Hepatocyte (in vitro differentiated cells): Measurements from ENCODE around the gene SUMF1.

Experiments
- EZH2 ChIP-seq: fragments of 200-600 bp; sonication (generic); IDR thresholded peaks from 2 replicates; pipeline ENCODE4 v1.6.1; 2016; ENCODE audit warnings: antibody characterized with exemption, mild to moderate bottlenecking, borderline replicate concordance
- EZH2phosphoT487 ChIP-seq: fragments of 200-600 bp; sonication (generic); IDR thresholded peaks from one replicate; pipeline ENCODE4 v1.6.1; 2018; ENCODE audit warnings: antibody characterized with exemption, mild to moderate bottlenecking, low read depth, moderate library complexity; ENCODE audit not compliant: unreplicated experiment, severe bottlenecking
- TF ChIP-seq, protein P1 (sequence below): fragments of 200-600 bp; sonication (generic); IDR thresholded peaks from 2 replicates; pipeline ENCODE4 v1.5.1; 2016; ENCODE audit warnings: antibody characterized with exemption, mild to moderate bottlenecking; ENCODE audit not compliant: poor library complexity

DNA sequence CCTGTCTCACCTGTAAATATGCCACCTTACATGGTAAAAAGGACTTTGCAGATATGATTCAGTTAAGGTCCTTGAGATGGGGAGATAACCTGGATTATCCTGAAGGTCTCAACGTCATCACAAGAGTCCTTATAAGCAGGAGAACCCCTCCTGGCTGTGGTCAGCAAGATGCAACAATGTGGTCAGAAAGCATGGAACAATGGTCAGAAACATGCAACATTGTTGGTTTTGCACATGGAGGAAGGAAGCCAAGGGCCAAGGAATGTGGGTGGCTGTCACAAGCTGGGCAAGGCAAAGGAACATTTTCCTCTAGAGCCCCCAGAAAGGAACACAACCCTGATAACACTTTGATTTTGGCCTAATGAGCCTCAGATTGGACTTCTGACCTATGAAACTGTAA is 9.4 kb upstream of the SUMF1 start:
- TF ChIP-seq, protein P1, sequence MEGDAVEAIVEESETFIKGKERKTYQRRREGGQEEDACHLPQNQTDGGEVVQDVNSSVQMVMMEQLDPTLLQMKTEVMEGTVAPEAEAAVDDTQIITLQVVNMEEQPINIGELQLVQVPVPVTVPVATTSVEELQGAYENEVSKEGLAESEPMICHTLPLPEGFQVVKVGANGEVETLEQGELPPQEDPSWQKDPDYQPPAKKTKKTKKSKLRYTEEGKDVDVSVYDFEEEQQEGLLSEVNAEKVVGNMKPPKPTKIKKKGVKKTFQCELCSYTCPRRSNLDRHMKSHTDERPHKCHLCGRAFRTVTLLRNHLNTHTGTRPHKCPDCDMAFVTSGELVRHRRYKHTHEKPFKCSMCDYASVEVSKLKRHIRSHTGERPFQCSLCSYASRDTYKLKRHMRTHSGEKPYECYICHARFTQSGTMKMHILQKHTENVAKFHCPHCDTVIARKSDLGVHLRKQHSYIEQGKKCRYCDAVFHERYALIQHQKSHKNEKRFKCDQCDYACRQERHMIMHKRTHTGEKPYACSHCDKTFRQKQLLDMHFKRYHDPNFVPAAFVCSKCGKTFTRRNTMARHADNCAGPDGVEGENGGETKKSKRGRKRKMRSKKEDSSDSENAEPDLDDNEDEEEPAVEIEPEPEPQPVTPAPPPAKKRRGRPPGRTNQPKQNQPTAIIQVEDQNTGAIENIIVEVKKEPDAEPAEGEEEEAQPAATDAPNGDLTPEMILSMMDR = no peak
- TF ChIP-seq EZH2 = no peak
- TF ChIP-seq EZH2phosphoT487 = no peak
